ENCODE data around the gene ARHGAP18. TPM values are rescaled to one million over a fixed set of nuclear protein-coding genes. Genes with fewer than 3 reads are reported as not detected.
A peak's percentile ranks its signal among the peaks of the same experiment; 100 is the strongest.

Gene ARHGAP18
- total and polyA plus RNA-seq, 12 donors = 2.2 to 15.4 (median 4.1) TPM

DNA sequence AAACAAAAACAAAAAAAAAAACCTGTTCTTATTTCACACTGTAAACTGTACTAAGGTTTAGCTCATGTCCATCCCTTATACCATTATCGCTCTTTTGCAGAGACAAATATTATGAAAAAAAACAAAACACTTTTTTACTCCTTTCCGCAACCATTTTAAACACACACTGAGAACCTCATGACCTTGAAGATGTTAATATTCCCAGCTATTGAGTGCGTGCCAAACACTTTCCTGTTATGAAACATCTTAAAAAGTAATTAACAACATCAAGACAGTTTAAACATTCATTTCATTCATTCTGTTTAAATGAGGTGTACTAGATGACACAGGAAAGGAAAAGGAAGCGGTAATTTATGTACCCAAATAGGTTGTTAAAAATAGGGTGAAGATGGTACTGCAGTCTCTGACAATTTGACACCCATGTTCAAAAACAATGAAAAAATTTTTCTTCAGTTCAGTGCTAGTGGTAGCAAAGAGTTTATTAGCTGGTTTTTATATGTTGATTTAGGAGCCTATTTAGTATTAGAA lies 3.9 kb upstream of the ARHGAP18 start:
- DNase-seq (no peak), ATAC-seq (no peak)
- Histone ChIP-seq H3K4me1 (peaks cover 0 to 41% (median 15%) of the 10 kb centered on the region in 9 donors), H3K27me3 (no peaks in the 10 kb centered on the region), H3K36me3 (no peaks in the 10 kb centered on the region), H3K4me3 (no peak overlapping the region), H3K27ac (peak overlapping the region in 3 of 10 donors; percentile 3 to 49 (median 28)), H3K9me3 (no peaks in the 10 kb centered on the region)
- TF ChIP-seq, protein P1, sequence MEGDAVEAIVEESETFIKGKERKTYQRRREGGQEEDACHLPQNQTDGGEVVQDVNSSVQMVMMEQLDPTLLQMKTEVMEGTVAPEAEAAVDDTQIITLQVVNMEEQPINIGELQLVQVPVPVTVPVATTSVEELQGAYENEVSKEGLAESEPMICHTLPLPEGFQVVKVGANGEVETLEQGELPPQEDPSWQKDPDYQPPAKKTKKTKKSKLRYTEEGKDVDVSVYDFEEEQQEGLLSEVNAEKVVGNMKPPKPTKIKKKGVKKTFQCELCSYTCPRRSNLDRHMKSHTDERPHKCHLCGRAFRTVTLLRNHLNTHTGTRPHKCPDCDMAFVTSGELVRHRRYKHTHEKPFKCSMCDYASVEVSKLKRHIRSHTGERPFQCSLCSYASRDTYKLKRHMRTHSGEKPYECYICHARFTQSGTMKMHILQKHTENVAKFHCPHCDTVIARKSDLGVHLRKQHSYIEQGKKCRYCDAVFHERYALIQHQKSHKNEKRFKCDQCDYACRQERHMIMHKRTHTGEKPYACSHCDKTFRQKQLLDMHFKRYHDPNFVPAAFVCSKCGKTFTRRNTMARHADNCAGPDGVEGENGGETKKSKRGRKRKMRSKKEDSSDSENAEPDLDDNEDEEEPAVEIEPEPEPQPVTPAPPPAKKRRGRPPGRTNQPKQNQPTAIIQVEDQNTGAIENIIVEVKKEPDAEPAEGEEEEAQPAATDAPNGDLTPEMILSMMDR (IDR thresholded peaks at IDR 0.05) = no peak
- 69 to 75% methylated on average over 4 of the region's 4 CpGs for WGBS, 2 donors
- intact Hi-C loops (cut with DNase I) = loop anchor here in 2 of 10 donors (5.0 to 10.0 kb wide), 2 partner anchors 42 to 49 kb away; no protein-coding TSS in a partner anchor

DNA sequence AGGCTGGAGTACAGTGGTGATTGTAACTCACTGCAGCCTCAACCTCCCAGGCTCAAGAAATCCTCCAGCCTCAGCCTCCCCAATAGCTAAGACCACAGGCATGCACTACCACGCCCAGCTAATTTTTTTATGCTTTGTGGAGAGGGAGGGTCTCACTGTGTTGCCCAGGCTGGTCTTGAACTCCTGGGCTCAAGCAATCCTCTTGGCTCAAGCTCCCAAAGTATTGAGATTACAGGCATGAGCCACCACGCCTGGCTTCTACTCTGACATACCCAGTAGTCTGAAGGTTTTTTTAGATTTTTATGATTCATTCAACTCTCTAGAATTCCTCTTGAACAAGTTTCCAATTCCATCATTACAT lies 1.3 kb upstream of the ARHGAP18 start:
- intact Hi-C loops (cut with DNase I) = loop anchor here in 3 of 10 donors (2.0 to 10.0 kb wide), 3 partner anchors 39 to 66 kb away; no protein-coding TSS in a partner anchor
- peaks cover 0 to 10% (median 0%) of the 10 kb centered on the region in 9 donors for H3K36me3 ChIP-seq
- 92 to 99% methylated on average over 2 of the region's 2 CpGs for WGBS, 2 donors

DNA sequence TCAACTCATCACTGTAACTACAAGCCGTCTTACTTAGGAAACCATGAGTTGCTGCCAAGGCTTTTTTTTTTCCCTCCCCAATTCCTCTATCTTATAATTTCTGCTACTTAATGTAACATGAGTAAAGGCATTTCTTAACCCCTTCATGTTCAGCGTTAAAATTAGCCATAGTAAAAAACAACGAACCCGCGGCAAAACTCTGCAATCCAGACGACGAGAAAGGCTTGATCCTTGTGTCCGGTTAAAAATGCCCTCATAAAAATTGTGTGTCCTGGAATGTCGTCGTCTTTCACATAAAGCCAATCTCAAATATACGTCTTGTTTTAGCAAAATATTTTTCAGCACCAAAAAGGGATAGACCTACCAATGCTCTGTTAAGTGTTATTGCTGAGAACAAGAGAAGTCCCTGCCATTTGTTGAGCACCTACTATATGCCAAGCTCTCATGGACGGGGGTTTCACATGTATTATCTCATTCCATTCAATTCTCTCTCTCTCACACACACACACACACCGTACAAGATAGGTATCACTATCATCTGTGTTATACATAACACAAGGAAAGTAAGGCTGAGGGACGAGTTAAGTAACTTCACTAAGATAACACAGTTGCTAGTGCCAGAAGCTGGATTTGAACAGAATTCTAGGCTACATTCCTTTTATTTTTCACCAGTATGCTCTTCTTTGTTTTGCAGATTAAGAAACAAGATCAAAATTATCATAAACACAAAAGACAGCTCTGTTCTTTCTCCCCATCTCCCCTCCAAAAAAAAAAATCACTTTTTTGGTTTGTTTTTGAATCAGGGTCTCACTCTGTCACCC lies 683 bp upstream of the ARHGAP18 start:
- TF ChIP-seq, protein P1 (IDR thresholded peaks at IDR 0.05) = no peak
- DNase-seq = no peak
- Histone ChIP-seq H3K4me1 (peaks cover 0 to 55% (median 26%) of the 10 kb centered on the region in 9 donors), H3K27ac (peak overlapping the region in 9 of 10 donors; percentile 71 to 87 (median 79)), H3K36me3 (peaks cover 0 to 11% (median 0%) of the 10 kb centered on the region in 9 donors), H3K4me3 (peak overlapping the region; percentile 44 to 73 (median 68)), H3K9me3 (no peaks in the 10 kb centered on the region), H3K27me3 (no peaks in the 10 kb centered on the region)
- intact Hi-C loops (cut with DNase I) = loop anchor here in 3 of 10 donors (2.0 to 10.0 kb wide), 3 partner anchors 38 to 66 kb away; no protein-coding TSS in a partner anchor
- 29 to 31% methylated on average over 14 of the region's 14 CpGs for WGBS, 2 donors
- no peak for ATAC-seq

More for the DNA sequence above, 1.3 kb upstream of the ARHGAP18 start:
- Histone ChIP-seq H3K4me3 (no peak overlapping the region), H3K27ac (no peak overlapping the region), H3K27me3 (no peaks in the 10 kb centered on the region), H3K4me1 (peaks cover 0 to 53% (median 26%) of the 10 kb centered on the region in 9 donors), H3K9me3 (no peaks in the 10 kb centered on the region)
- TF ChIP-seq, protein P1 (IDR thresholded peaks at IDR 0.05) = no peak
- no peak for ATAC-seq
- DNase-seq = no peak

DNA sequence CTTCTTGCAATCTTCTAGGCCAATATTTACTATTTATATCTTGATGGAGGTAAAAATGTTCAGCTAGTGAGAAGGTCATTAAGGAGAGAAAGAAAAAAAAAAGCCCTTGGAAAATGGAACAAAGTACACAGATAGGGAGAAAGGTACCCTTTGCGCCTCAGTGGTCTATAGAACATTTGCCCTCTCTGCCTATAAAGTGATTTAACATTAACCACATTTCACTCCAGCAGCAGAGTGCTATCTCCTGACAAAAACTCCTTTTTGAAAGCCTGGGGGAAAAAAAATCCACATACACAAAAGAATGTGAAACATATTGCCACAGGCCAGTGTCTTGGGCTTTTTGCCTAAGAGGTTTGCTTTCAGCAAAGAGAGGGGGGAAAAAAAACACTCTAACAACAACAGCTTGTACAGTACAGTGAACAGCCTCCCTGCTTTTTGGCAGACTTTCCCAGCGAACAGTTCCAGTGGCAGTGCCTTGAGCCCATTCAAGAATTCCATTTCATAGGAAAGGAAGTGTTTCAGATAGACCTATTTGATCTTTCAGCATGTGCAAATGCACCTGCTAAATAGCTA lies 695 bp downstream of the ARHGAP18 start:
- TF ChIP-seq, protein P1 (IDR thresholded peaks at IDR 0.05) = no peak
- DNase-seq (peak in 1 of 2 donors; percentile 40), ATAC-seq (peak; percentile 57 to 86 (median 78))
- Histone ChIP-seq H3K9me3 (no peaks in the 10 kb centered on the region), H3K4me1 (peaks cover 0 to 65% (median 26%) of the 10 kb centered on the region in 9 donors), H3K27ac (peak overlapping the region; percentile 48 to 87 (median 78)), H3K4me3 (peak overlapping the region; percentile 44 to 73 (median 68)), H3K36me3 (peaks cover 0 to 11% (median 0%) of the 10 kb centered on the region in 9 donors), H3K27me3 (no peaks in the 10 kb centered on the region)
- intact Hi-C loops (cut with DNase I) = loop anchor here in 1 of 10 donors (10.0 kb wide), 1 partner anchor 64 kb away; no protein-coding TSS in a partner anchor
- WGBS, 2 donors = 30% methylated on average over 2 of the region's 2 CpGs
